ENCODE data around the gene OOSP4A.
"Not testable (repeated sequence)": the region's sequence is repeated elsewhere in the genome, so short reads cannot be mapped to it uniquely, and the experiment has no call there.

Gene OOSP4A

DNA sequence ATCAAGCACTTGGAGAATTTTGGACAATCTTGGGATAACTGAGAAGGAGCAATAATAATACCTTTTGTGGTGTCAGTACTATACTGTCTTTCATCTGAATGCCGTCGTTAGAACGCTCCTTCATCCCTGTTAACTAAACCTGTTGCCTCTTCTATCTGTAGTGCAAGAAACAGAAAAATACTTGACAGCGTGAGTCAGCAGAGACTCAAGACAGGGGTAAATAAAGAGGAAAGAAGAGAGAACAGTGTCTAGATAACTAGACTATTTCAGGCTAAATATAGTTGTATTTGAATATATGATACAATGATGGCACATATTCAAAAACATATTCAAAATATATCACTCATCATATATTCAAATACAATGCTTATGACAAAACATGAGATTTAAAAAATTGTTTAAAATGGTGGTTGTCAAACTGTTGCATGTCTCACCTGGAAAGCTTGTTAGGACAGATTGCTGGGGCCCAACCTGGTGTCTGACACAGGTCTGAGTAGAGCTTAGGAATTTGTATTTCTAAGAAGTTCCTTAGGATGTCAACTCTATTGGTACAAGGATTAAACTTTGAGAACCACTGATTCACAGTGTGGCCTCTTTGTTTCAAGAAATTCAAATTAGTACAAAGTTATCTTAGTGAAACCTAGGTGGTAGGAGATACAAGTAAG lies 17.4 kb downstream of the OOSP4A start:
- no peak for DNase-seq

DNA sequence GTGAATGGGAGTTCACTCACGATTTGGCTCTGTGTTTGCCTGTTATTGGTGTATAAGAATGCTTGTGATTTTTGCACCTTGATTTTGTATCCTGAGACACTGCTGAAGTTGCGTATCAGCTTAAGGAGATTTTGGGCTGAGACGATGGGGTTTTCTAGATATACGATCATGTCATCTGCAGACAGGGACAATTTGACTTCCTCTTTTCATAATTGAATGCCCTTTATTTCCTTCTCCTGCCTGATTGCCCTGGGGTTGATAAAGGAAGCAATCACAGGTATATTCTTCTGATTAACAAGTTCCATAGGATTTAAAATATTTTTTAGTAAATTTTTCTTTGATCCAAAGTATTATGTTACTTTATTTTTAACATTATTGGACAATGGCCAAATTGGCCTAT lies 18.2 kb downstream of the OOSP4A start:
- DNase-seq = not testable (repeated sequence)

DNA sequence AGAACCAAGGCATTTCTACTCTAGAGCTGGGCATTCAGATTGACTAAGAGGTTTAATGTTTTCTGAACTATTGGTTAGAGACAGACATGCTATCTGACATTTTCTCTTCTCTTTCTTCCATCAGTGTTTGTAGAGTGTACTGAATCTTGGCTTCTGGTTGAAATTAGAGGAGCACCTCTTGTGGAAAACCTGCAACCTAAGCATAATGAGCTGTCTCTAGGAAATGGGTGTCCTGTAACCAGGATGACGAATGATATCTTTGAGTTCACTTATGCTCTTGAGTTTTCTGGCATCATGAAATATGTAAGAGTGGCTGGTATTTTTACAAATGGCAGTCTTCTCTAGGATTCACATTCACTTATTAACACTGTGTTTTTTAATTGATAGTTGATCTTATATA lies 19.4 kb downstream of the OOSP4A start:
- no peak for DNase-seq

DNA sequence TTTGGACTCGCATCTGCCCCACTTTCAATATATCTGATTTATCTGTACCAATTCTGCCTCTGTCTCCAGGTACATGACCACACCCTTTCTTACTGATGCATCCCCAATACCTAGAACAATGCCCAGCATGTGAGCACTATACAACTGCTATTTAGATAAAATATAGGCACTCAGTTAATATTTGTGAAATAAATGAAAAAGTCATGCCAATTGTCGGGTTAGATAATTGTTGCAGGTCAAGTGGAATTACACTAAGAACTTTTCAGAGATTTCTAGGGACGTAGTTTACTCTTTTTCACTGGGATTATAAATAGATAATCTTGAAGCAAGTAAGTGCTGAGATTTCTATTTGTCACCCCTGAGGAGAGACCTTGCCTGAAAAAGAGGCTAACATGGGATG lies 20.5 kb downstream of the OOSP4A start:
- DNase-seq = no peak

DNA sequence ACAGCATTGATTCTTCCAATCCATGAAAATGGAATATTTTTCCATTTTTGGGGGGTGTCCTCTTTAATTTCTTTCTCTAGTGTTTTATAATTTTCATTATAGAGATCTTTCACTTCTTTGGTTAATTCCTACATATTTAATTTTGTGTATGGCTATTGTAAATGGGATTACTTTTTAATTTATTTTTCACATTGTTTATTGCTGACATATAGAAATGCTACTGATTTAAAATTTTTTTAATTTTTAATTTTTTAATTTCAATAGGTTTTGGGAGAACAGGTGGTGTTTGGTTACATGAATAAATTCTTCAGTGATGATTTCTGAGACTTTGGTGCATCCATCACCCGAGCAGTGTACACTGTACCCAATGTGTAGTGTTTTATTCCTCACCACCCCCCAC lies 26.6 kb downstream of the OOSP4A start:
- DNase-seq = no peak

DNA sequence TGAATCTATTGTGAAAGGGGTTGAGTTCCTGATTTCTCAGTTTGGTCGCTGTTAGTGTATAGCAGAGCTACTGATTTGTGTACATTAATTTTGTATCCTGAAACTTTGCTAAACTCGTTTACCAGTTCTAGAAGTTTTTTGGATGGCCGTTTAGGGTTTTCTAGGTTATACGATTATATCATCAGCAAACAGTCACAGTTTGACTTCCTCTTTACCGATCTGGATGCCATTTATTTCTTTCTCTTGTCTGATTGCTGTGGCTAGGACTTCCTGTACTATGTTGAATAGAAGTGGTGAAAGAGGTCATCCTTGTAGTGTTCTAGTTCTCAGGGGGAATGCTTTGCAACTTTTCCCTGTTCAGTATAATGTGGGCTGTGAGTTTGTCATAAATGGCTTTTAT lies 28.6 kb downstream of the OOSP4A start:
- no peak for DNase-seq

GRCh38 chr11:59997800-59998199 lies 34.0 kb downstream of the OOSP4A start:
- DNase-seq = no peak

DNA sequence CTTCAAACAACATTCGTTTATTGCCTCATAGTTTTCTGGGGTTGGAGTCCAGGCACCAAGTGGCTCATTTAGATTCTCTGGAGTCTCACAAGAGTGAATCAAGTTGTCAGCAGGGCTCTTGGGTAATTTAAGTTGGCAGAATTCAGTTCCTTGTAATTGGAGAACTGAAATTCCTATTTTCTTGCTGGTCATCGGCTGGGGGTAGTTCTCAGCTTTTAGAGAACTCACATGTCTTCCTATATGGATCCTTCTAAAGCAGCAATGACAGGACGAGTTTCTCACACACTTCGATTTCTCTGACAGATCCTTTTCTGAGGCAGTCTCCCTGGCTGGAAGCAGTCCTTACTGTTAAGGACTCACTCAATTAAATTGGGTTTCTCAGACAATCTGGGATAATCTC lies 35.9 kb downstream of the OOSP4A start:
- DNase-seq = no peak

- no peak for DNase-seq
Observed at GRCh38 chr11:60003729-60004128, 39.9 kb downstream of the OOSP4A start.

GRCh38 chr11:60005360-60005759 lies 41.5 kb downstream of the OOSP4A start:
- DNase-seq = no peak

DNA sequence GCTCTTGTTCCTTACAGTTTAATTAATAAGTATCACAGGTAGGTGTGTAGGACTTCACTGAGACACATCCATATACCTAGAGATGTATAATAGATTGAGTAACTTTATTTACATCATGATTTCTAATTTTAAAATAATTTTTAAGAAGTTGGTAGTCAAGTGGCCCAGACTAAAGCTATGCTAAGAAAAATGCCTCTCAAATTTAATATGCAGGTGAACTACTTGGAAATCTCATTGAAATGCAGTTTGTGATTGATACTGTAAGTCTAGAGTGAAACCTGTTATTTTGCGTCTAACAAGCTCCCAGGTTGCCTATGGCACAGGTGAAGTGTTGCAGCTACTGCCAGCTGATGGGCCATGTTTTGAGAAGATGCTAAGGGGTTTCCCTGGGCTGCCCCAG lies 53.0 kb downstream of the OOSP4A start, which contains the start of gene OOSP4B:
OOSP4B (plus strand) TSS at position 301 of the 400 bp plus-strand sequence.
- no peak for DNase-seq

DNA sequence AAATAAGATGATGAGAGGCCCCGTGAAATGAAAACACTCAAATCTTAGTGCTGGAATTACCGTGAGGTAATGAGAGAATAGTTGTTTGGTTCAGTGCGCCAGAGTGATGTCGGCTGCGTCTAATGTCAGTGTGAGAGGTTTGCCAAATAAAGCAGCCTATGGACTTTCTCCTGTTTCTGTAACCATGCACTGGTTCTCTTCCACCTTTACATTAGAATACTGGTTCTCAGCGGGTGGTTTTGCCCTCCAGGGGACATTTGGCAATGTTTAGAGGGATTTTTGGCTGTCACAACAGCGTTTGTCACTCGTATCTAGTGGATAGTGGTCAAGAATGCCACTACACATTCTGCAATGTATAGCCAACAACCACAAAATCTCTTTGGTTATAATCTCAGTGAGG lies 54.2 kb downstream of the OOSP4A start:
- no peak for DNase-seq

All from NCI-H1105 treated with DMSO at 0.1 percent for 48 hours (cell line).